CD4-positive, alpha-beta T cell treated with Interleukin-10 for 1 hour (primary cell): ENCODE data around the gene GREB1.

Source experiments
- DNase-seq: peaks from one replicate; pipeline ENCODE4 v3.0.0-alpha.2; 2020

GREB1 gene

DNA sequence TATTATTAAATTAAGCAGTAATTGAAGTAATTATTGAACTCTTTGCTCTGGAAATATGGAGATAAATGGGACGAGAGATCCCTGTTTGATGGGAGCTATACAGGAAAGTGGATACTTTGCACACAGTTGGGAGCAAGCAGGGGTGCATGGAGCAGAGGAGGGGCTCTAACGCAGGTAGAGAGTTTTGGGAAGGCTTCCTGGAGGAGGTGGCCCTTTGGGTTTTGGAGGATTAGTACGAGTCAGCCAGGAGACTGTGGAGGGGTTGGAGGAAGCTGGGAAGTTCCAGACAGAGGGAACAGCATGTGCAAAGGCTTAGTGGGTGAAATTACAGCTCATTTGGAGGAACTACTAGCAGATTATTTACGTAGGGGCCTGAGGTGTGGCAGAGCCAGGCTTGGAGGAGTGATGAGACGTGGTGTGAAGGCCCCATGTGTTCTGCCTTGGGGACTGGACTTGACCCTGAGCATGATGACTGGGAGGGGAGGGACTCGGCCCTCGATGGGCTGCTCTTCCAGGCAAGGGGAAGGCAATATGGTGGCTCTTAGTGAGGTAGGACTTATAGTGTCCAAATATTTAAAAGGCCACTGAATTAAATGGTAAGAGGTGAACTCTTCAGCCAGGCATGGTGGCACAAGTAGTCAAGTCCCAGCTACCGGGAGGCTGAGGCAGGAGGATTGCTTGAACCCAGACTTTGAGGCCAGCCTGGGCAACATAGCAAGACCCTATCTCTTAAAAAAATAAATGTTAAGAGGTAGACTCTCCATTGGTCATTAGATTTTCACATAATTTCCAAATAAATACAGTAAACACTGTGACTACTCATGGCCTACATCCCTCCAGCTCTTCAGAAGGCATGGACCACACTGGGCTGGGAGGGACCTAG is 30.2 kb downstream of the GREB1 start:
- DNase-seq = no peak

DNA sequence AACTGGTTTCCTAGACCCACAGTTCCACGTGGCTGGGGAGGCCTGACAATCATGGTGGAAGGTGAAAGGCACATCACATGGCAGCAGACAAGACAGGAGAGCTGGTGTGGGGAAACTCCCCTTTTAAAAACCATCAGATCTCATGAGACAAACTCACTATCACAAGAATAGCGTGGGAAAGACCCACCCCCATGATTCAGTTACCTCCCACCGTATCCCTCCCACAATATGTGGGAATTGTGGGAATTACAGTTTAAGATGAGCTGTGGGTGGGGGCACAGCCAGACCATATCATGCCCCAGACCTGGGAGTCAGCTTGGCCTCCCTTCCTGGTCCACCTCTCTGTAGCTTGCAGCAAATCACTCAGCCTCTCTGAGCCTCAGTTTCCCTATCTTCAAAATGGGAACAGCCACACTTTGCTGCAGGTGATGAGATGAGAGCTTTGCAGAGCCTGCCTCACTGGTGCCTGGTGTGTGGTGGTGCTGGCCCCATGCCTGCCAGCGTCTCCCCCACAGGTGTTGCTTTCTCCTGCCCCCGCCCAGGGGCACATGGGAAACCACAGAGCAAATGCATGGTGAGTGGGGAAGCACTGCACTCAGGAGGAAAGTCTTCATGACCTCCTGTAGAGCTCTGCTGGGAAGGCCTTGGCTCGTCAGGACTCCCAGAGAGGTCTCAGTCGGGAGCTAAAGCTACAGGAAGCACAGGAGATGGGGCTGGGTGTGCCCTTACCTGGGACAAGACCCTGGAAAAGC is 31.1 kb downstream of the GREB1 start:
- no peak for DNase-seq

DNA sequence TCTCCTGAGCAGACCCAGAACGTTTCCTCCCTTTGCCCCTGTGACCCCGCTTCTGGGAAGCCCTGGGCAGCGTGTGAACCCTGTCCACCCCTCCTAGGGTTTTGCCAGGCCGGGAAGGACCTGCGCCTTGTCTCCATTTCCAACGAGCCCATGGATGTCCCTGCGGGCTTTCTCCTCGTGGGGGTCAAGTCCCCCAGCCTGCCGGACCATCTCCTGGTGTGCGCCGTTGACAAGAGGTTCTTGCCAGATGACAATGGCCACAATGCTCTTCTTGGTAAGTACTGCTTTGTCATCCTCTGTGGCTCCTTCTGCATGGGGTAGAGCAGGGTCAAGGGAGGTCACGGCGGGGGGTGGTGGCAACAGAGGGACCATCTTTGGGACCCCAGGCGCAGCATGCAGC is 32.5 kb downstream of the GREB1 start:
- DNase-seq = no peak

DNA sequence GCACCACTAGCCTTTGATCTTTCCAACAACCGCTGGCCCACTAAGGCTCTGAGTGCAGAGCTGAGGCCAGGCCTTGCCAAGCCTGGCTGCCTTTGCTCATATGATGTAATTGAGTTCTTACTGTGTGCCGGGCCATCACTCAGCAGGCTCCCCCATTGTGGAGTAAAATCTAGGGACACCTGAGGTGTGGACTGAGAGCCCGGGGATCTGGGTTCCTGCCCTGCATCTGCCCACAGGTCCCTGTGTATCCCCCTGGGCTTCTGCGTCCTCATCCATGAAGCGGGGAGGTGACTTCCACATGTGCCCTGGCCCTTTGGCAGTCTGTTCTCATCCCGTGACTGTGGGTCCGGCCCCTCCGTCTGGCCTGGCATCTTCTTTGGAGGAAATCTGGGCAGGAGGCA is 33.8 kb downstream of the GREB1 start:
- DNase-seq = no peak

DNA sequence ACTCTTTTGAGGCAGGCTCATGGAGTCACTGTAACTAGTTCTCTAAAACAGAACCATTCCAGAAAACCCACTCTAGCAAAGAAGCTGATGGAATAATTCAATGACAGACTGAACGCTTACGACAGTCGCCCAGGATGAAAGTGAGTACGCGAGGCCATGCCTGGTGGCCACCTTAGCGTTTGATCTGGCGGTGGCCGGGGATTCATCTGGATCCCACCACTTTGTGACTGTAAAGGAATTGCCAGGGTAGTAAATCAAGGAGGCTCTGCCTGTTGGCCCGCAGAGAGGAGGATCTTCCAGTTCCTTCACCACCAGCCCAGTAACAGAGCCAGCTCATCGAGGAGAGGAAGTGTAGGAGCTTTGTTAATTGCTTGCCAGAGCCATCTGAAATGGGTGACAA is 34.6 kb downstream of the GREB1 start:
- no peak for DNase-seq

DNA sequence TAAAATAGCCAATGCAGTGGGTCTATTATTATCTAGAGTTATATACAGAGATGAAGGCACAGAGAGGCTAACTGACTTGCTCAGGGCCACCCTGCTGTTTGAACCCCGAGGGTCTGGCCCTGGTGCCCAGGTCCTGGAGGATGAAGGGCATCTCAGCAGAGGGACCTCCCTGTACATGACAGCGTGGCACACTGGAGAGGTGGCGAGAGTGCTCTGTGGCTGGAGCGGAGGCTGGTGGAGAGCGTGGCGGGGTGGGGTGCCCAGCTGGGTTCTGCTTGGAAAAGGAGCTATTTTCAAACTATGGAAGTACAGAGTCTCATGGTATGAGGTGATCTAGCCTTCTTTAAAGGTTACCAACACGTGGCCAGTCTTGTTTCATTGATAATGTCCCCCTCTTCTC is 35.8 kb downstream of the GREB1 start:
- no peak for DNase-seq

DNA sequence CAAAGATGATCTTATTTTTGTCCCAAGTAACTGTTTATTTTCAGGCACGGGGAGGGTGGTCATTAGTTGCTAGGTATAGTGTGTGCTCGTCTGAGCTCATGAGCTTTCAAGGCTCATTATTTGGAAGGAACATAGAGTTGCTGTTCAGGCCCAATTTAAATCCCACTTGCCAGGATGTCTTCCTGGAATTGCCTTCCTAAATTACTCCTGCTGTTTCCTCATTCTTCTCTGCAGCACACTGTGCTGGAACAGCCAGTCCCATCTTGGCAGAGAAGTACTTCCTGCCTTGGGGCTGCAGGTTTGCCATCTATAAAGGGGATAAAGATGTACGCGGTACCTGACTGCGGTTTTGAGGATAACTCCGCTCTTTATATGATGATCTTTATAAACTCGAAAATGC is 37.3 kb downstream of the GREB1 start:
- no peak for DNase-seq

DNA sequence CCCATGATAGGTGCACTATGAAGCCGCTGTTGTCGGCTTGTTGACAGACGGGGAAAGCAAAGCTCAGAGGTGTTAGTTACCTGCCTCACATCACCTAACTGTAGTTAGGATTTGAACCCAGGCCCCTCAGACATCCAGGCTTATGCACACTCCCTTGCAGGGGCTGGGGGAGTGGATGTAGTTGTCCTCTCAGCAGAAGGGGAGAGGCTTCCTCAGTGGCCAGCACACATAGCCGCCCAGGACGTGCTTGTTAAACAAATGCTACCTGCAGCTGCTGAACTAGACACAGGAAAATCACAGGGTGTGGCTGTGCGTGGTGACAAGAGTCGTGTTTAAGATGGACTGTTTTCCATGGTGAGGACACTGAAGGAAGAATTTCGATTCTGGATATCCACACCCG is 39.2 kb downstream of the GREB1 start:
- DNase-seq = no peak

DNA sequence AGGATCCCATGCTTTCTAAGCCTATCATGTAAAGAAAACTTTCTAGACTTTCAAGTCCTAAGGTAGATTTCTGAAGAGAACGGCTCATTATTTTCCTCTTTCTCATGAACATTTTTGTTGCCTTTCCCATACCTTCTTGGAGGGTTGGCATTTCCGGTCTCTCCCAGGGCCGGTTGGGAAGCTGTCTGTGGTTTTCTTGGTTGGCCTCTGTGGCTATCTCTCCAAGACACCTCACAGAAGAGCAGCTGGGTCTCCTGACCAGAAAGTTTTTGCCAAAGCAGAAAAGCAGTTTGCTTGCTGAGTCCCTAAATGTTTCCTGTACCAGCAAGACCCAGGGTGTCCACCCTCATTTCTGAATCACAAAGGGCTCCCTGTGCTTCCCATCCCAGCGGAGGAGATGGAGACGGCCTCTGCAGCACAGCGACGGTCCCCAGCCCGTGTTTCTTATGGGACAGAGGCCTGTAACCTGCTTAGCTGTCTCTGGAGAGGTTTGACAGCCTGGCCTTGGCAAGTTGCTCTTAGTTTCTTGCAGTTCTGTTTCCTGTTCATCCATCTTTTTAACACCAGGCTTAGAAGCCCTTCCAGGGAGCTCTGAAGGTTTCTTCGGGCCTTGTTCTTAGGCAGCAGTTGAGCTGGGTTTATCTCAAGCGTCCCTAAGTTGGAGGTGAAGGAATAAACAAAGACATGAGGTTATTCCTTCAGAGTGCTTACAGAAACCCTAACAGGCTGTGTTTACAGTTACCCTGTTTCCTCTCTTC is 39.8 kb downstream of the GREB1 start:
- DNase-seq = no peak

DNA sequence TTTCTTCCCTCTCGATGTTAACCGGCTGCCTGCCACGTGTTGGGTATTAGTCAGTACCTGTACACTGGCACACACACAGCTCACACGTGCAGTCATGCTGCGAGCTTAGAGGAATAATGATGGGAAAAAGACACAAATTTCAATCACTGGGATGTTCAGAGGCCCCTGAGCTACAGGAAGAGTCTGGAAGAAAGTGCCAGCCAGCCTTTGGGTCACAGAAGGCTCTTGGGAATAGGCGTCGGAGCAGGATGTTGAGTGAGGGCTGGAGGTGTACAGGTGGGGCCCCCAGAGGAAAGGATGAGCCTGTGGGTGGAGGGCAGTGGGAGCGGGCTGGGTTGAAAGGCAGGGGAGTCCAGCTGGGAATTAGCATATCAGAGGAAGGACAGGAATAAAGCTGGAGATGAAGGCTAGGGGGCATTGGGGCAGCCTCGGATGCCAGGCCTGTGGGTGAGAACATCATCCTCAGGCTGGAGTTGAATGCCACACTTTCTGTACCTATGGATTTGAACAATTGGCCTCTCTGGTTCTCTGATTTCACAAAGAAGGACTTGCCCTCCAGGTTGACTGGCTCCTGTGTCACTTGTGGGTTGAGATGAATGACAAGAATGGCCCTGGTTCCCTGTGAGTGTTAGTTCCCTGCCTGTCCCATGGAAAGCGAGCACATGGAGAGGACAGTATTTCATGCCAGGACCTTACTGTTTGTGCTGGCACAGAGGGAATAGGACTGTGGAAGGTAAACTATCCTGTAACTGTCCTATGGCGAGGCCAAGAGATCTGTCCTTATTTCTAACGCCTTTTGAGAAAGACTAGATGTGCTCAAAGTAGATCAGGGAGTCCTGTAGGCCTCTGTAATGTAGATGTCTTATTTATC is 40.6 kb downstream of the GREB1 start:
- DNase-seq = no peak

DNA sequence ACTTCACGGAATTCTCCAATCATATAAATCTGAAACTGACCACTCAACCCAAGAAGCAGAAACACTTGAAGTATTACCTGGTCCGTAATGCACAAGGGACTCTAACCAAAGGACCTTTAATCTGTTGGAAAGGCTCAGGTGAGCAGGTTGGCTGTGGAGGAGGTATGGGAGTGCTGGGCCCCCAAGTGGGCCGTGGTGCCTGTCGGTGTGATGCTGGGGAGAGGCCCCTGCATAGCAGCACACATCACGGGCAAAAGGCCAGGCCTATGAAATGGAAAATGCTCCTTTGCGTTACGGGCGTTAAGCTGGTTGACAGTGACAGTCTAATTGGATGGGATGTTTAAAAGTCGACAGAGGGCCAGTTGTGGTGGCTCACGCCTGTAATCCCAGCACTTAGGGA is 42.6 kb downstream of the GREB1 start:
- no peak for DNase-seq

DNA sequence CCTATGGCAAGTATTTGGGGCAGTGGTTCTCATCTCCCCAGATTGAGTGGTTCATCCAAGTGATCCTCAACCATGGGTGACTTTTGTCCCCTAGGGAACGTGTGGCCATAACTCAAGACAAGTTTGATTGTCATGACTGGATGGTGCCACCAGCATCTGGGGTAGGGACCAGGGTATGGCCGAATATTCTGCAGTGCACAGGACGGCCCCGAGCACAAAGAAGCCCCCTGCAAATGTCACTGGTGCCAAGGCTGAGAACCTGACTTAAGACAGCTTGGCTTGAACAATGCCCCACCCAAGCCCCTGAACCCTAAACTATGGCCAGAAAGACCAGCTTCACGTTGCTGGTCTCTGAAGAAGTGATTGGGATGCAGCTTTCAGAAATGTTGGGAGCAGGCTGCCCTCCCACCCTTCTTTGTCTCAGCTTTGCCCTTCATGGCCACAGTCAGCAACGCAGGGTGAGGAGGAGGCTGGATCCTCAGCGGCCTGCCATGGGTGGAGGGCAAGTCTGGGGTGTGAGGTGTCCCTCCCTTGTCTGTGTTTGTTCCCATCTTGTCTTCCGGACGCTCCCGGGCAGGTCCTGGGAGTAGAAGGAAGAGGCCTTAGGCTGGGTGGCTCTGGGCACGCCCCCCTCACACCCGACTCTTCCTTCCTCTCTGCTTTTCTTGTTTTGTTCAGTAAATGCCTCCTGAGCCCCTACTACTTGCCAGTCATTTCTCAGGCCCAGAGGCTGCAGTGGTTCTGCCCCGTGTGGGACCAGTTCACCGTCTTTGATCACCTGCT is 43.4 kb downstream of the GREB1 start:
- DNase-seq = no peak

DNA sequence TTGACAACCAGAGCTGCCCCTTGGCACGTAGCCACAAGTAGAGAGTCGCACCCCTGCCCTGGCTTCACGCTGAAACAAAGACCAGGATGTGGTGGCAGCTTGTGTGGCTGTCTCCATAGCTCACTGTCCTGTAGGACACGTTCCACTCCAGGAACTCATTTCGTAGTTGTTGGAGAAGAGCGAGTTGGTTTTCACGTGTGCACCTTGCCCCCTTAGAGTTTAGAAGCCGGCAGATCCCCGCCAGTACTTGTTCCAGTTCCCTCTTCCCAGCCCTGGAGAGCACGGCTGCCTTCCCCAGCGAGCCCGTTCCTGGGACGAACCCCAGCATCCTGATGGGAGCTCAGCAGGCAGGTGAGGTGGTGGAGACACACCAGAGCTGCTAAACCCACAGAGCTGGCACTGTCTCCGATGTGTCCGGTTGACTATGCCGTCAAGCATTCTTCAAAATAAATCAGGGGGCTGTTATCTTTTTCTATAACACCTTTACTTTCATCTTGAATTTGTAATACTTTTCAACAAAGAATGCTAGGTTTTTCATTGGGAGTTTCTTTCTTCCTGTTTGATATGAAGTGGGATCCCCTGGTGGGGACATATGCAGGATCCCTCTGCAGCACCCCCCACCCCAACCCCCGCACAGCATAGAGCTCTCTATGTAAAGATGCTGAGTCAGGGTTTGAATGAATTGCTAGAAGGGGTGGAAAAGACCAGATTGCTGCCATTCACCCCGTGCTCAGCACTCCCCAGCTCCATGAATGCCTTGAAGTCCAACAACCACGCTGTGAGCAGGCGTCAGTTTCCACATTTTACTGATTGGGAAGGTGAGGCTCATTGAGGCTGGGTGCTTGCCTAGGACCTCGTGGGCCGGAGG is 44.5 kb downstream of the GREB1 start:
- no peak for DNase-seq

DNA sequence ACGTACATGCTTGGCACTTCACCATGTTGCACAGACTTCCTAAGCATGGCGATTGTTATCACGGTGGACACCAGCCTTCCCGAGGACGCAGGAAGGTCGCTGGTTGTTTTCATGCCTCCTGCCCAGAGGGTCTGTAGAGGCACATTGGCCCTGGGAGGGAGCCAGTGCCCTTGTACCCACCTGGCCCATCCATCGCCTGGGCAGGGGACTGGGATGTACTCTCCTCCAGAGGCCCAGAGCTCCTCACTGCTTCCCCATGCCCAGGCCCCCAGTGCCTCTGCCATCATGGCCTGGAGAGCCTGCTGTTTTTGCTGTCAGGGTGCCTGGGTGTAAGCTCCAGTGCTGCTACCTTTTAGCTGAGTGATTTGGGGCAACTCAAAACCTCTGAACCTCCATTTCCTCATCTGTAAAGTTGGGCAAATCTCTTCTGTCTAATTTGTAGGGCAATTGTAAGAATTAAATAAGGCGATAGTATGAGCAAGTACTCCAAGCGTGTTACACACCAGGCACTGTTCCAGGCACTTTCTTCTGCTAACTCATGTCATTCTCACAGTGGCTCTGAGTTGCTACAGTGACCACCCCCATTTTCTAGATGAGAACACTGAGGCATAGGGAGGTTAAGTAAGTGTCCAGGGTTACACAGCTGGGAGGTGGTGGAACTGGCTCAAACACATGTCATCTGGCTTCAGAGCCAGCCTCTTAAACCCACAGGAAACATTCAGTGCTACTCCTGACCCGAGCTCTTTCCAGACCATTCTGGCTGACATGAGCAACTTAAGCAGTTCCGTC is 45.3 kb downstream of the GREB1 start:
- no peak for DNase-seq

DNA sequence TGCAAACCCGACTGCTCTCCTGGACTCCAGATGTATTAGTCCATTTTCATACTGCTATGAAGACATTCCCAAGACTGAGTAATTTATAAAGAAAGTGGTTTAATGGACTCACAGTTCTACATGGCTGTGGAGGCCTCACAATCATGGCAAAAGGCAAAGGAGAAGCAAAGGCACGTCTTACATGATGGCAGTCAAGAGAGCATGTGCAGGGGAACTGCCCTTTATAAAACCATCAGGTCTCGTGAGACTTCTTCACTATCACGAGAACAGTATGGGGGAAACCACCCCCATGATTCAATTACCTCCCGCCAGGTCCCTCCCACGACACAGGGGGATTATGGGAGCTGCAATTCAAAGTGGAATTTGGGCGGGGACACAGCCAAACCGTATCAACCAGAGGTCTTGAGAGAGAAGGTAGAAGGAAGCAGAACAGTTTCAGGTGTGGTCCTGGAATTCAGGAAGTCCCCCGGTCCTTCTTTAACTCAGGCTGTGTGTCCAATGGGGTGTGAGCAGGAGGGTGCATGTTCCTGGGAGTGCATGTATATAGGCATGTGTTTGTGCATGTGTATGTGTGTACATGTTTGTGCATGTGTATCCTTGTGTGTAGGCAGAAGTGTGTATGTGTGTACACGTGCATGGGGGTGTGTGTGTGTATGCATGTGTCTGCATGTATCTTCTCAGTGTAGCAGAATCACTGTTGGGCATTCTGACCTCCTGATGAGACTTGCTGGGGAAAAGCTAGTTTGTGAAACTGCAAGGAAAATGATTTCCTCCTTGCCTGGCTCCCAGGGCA is 46.2 kb downstream of the GREB1 start:
- no peak for DNase-seq

DNA sequence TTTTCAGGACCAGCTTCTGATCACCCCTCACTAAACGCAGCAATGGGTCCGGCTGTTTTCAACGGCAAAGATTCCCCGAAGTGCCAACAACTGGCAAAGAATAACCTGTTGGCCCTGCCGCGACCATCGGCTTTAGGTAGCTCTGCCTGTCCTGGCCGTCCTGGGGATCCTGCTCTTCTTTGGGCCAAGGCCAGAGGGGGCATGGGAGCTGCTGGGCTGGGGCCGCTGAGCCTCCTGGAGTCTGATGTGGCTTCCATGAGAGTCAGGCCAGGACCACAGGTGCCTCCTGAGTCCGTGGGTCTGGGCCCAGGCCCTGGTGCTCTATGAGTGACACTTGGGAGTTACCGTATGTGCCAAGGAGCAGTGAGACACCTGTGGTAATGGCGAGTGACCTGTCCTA is 46.9 kb downstream of the GREB1 start:
- no peak for DNase-seq

DNA sequence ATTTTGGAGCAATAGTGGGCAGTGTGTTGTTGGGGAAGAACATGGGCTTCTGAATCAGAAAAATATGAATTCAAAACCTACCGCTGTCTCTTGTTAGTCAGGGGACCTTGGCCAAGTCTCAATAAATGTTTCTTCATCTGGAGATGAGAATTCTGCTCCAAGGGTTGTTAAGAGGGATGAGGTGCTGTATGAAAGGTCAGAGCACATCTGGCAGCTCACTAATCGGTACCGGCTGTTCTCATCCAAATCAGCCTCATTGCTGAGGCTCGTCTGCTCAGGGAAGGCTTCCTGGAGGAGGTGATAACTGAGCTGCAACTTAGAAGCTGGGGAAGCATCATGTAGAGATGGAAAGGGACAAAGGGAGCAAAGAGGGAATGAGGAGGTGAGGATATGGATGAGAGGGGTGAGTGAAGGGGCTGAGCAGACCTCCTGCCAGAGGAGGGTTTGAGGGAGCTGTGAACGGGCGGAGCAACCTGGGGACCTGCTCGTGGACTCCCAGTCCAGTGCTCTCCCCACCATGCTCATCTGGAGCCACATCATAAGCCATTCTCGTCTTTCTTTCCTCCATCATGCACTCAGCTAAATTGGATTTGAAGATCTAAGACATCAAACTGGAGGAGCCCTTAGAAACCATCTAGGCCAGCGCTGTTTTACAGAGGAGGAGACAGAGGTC is 47.4 kb downstream of the GREB1 start:
- DNase-seq = no peak

DNA sequence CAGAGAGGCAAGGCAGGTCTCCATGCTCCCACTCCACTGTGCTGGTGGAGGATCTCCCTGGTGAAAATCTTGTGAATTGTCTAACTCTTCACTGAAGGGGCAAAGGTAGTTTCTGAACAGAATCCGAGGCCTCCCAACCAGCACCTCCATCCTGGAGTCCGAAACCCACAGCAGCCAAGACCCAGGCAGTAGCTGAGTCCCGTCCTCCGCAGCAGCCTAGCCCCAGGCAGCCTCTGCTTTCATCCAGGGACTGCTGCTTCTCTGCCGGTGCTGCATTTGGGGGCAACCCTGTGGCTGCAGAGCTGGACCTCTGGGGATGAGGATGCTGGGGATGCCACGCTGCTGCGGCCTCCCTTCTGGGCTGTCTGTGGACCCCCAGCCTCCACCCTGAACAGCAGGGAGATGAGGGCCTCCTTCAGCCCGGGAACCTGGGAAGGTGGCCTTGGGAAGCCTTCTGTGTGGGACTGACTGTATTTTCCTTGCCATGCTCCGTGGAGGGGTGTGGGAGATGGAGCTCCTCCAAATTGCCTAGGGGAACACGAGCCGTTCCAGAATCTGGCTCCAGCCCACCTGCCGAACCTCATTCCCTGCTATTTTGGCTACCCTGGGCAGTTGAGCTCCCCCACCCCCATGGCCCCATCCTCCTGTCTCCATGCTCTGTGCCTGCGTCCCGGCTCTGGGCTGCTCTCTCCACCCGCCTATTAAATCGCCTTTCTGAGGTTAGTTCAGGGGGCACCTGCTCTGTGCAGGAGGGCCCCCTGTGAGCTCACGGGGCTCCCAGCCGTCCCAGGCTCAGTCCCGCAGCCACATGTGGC is 48.2 kb downstream of the GREB1 start:
- no peak for DNase-seq
